NB4 (cell line): ENCODE results near the gene DDX51.

Experiments used
- DNase-seq: peaks from one replicate; pipeline ENCODE4 v3.0.0; 2010; ENCODE audit warnings: low read depth
- H3K4me3 ChIP-seq: one replicate; pipeline ENCODE4 v1.5.1; 2011; ENCODE audit warnings: mild to moderate bottlenecking, low read depth, low read length, moderate library complexity
- CTCF ChIP-seq: IDR thresholded peaks from one replicate; pipeline ENCODE4 v1.5.1; 2012; ENCODE audit warnings: low read depth, low read length
- MAX ChIP-seq: IDR thresholded peaks from 2 replicates; pipeline ENCODE4 v1.6.1; 2011; ENCODE audit warnings: low read depth, low read length
- MYC ChIP-seq: IDR thresholded peaks from 2 replicates; pipeline ENCODE4 v1.6.1; 2011; ENCODE audit warnings: low read depth, low read length
- POLR2A ChIP-seq: IDR thresholded peaks from 2 replicates; pipeline ENCODE4 v1.6.1; 2011; ENCODE audit warnings: mild to moderate bottlenecking; ENCODE audit not compliant: insufficient read length; ENCODE audit errors: extremely low read depth

The DDX51 gene

GRCh38 chr12:132111654-132112304 is 32.3 kb downstream of the DDX51 start:
- no peak overlapping the region for H3K4me3 ChIP-seq
- DNase-seq = no peak
- no peak for TF ChIP-seq MAX

- no peak for DNase-seq
- TF ChIP-seq MYC (no peak), CTCF (no peak), POLR2A (no peak), MAX (no peak)
Measured at GRCh38 chr12:132110677-132111076, 33.4 kb downstream of the DDX51 start.

GRCh38 chr12:132109741-132110140 is 34.4 kb downstream of the DDX51 start:
- H3K4me3 ChIP-seq = no peak overlapping the region
- DNase-seq = no peak
- no peak for TF ChIP-seq CTCF
- no peak for TF ChIP-seq MAX
- no peak for TF ChIP-seq MYC
- TF ChIP-seq POLR2A = no peak

More at GRCh38 chr12:132110677-132111076, 33.4 kb downstream of the DDX51 start:
- no peak overlapping the region for H3K4me3 ChIP-seq

GRCh38 chr12:132108211-132108832 is 35.8 kb downstream of the DDX51 start:
- H3K4me3 ChIP-seq = no peak overlapping the region
- no peak for DNase-seq
- no peak for TF ChIP-seq MAX
- no peak for TF ChIP-seq POLR2A
- TF ChIP-seq CTCF = no peak
- no peak for TF ChIP-seq MYC

GRCh38 chr12:132106921-132107320 is 37.2 kb downstream of the DDX51 start:
- TF ChIP-seq MAX = no peak
- H3K4me3 ChIP-seq = no peak overlapping the region
- DNase-seq = no peak

- DNase-seq = no peak
- TF ChIP-seq MAX (no peak), POLR2A (no peak), MYC (no peak), CTCF (no peak)
- H3K4me3 ChIP-seq = no peak overlapping the region
Measured at GRCh38 chr12:132105467-132105866, 38.7 kb downstream of the DDX51 start.
